Gastroesophageal sphincter (tissue), 3 donors: ENCODE results near the gene SDK2.

Experiments used
- EP300 ChIP-seq: sonication (generic); formaldehyde crosslinking; IDR thresholded peaks from one replicate; pipeline ENCODE4 v1.6.1; 2017; ENCODE audit warnings: antibody characterized with exemption, mild to moderate bottlenecking
- POLR2AphosphoS5 ChIP-seq: sonication (generic); formaldehyde crosslinking; IDR thresholded peaks from one replicate; pipeline ENCODE4 v1.6.1; 2017; ENCODE audit warnings: antibody characterized with exemption
- TF ChIP-seq, protein P1 (sequence below), 4 experiments: fragments of 200-600 bp in 2 of 4; fragments of 450-650 bp in 2 of 4; sonication (generic) in 1 of 4; IDR thresholded peaks; one replicate each; pipeline ENCODE4 v1.5.1; 2017 to 2019; ENCODE audit warnings: antibody characterized with exemption in 4 of 4, mild to moderate bottlenecking in 2 of 4, moderate library complexity in 2 of 4

DNA sequence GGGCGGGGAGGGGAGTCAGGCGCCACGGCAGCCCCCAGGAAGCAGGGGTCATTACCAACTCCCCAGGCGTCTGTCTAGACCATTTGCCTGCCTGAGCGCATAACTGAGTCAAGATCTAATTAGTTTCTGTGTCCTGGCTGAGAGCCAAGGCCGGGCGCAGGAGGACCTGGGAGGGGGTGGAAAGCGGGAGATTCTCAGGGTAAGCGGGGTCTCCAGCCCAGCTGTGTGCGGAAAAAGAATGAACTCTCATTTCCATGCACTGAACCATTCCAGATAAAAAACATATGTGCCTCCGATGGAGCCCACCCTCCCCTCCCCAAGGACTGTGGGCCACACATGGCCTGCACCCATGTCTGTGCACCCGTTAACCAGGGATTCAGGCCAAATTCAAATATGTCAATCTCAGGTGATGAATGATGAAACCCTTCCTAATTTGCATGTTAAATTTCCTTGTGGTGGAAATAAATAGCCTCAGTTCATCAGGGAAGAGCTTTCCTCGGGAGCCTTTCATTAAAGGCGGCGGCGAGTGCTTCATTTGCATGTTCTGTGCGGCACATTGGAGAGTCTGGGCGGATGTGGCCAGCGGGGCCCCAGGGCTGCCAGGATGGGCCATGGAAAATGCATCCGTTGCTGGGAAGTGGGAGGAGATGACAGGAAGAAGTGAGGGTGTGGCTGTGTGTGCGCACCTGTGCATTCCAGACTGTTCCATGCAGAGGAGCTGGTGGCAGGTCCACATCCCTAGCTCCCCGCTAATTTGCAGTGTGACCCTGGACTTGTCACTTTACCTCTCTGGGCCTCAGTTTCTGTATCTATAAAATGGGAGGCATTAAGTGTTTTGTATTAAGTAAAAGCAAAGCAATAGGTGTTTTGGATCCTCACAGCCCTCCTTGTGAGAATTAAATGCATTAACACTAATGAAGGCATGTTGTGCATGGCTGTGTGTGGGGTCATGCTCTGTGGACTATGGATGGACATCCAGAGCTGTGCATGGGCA is 151.1 kb downstream of the SDK2 start:
- TF ChIP-seq, protein P1, sequence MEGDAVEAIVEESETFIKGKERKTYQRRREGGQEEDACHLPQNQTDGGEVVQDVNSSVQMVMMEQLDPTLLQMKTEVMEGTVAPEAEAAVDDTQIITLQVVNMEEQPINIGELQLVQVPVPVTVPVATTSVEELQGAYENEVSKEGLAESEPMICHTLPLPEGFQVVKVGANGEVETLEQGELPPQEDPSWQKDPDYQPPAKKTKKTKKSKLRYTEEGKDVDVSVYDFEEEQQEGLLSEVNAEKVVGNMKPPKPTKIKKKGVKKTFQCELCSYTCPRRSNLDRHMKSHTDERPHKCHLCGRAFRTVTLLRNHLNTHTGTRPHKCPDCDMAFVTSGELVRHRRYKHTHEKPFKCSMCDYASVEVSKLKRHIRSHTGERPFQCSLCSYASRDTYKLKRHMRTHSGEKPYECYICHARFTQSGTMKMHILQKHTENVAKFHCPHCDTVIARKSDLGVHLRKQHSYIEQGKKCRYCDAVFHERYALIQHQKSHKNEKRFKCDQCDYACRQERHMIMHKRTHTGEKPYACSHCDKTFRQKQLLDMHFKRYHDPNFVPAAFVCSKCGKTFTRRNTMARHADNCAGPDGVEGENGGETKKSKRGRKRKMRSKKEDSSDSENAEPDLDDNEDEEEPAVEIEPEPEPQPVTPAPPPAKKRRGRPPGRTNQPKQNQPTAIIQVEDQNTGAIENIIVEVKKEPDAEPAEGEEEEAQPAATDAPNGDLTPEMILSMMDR (IDR thresholded peaks at IDR 0.05), result no peak
- no peak for TF ChIP-seq EP300
- no peak for TF ChIP-seq POLR2AphosphoS5
